Fibroblast of skin of abdomen (primary cell): Measurements from ENCODE around the gene MTA3.

ENCODE experiments used
- DNase-seq: peaks from one replicate; pipeline ENCODE4 v3.0.0-alpha.2; 2013

The MTA3 gene

GRCh38 chr2:42736598-42737322 is 168.3 kb downstream of the MTA3 start:
- DNase-seq, result no peak

GRCh38 chr2:42741140-42741539 is 172.7 kb downstream of the MTA3 start:
- DNase-seq, result no peak

GRCh38 chr2:42742740-42743658 is 174.6 kb downstream of the MTA3 start:
- DNase-seq, result no peak

GRCh38 chr2:42743659-42743990 is 175.2 kb downstream of the MTA3 start:
- DNase-seq, result no peak

GRCh38 chr2:42744545-42745082 is 176.2 kb downstream of the MTA3 start:
- no peak for DNase-seq

- no peak for DNase-seq
These were observed 179.0 kb downstream of the MTA3 start for GRCh38 chr2:42747422-42747821.

- DNase-seq, result no peak
These were observed 180.4 kb downstream of the MTA3 start for GRCh38 chr2:42748840-42749239.

GRCh38 chr2:42752314-42752713 is 183.9 kb downstream of the MTA3 start:
- DNase-seq, result no peak

GRCh38 chr2:42752816-42753813 is 184.7 kb downstream of the MTA3 start:
- no peak for DNase-seq

GRCh38 chr2:42754021-42754775 is 185.8 kb downstream of the MTA3 start:
- no peak for DNase-seq

GRCh38 chr2:42754776-42755140 is 186.3 kb downstream of the MTA3 start:
- no peak for DNase-seq

GRCh38 chr2:42755191-42755880 is 186.9 kb downstream of the MTA3 start:
- DNase-seq, result peak; percentile 57

- no peak for DNase-seq
These were observed 187.8 kb downstream of the MTA3 start for GRCh38 chr2:42756150-42756775.

- no peak for DNase-seq
These were observed 188.6 kb downstream of the MTA3 start for GRCh38 chr2:42756966-42757513.

- DNase-seq, result no peak
These were observed 189.7 kb downstream of the MTA3 start for GRCh38 chr2:42757981-42758740.

GRCh38 chr2:42758751-42759150 is 190.3 kb downstream of the MTA3 start:
- DNase-seq, result no peak

GRCh38 chr2:42761554-42761953 is 193.1 kb downstream of the MTA3 start:
- no peak for DNase-seq

- no peak for DNase-seq
These were observed 193.7 kb downstream of the MTA3 start for GRCh38 chr2:42762155-42762554.
